ENCODE data around the gene NSMF. TPM values are rescaled to one million over a fixed set of nuclear protein-coding genes. Genes with fewer than 3 reads are reported as not detected.

NSMF gene
- 36.4 and 55.4 TPM in 2 replicates for total RNA-seq (2014; rRNA removed; shearing (Covaris generic); ENCODE audit: low replicate concordance)

DNA sequence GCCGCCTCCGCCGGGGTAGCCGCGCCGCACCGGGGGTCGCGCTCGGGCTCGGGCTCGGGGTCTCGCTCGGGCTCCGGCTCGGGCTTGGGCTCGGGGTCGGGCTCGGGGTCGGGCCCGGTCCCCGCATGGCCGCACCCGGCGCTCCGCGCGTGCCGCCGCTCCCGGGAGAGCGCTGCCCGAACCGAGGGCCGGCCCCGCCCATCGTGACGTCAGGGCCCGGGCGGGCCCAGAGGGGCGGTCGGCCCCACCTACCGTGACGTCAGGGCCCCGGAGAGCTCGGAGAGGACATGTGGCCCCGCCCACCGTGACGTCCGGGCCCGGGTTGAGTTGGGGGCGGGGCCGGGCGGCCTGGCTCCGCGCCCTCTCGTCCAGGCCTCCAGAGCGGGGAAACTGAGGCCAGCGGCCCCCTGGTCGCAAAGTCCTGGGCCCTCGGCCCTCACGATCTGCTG lies at the start of gene NSMF:
Gene NSMF, minus strand, starts transcription at position 183 of the 449 bp plus-strand sequence. CDS start 232 bp downstream, outside the sequence.
- Histone ChIP-seq H3K27ac (ENCODE audit: low read length) (peak within 1 kb of the TSS; percentile 74), H3K4me2 (ENCODE audit: low read depth, low read length, poor library complexity, severe bottlenecking) (peak within 1 kb of the TSS; percentile 96), H3K36me3 (ENCODE audit: insufficient read depth, low read length) (no peaks in the 10 kb centered on the region), H3K79me2 (ENCODE audit: low read length) (peaks cover 16% of the 10 kb centered on the region), H3K9me3 (ENCODE audit: low read length) (no peaks in the 10 kb centered on the region), H3K27me3 (ENCODE audit: low read length) (no peaks in the 10 kb centered on the region), H3K9ac (ENCODE audit: low read length) (peak within 1 kb of the TSS; percentile 83), H4K20me1 (ENCODE audit: insufficient read depth, low read depth, low read length) (peaks cover 12% of the 10 kb centered on the region; the same call in 1 of the 2 replicates), H3K9me2 (replicated peaks; ENCODE audit: insufficient read depth, low read length) (no peaks in the 10 kb centered on the region), H3K4me1 (ENCODE audit: low read length) (peaks cover 55% of the 10 kb centered on the region), H2AFZ (ENCODE audit: low read length) (peak within 1 kb of the TSS; percentile 89), H3K4me3 (ENCODE audit: low read length) (peak within 1 kb of the TSS; percentile 84)
- peak; percentile 97 for DNase-seq

- no peaks in the 10 kb centered on the region for H3K9me3 ChIP-seq (ENCODE audit: low read length)
- H3K27me3 ChIP-seq (ENCODE audit: low read length): no peaks in the 10 kb centered on the region
- no peak overlapping the region for H3K4me3 ChIP-seq (ENCODE audit: low read length)
- H3K79me2 ChIP-seq (ENCODE audit: low read length): no peaks in the 10 kb centered on the region
- H2AFZ ChIP-seq (ENCODE audit: low read length): no peak overlapping the region
- DNase-seq: no peak
- no peaks in the 10 kb centered on the region for H4K20me1 ChIP-seq (ENCODE audit: insufficient read depth, low read depth, low read length)
- H3K9ac ChIP-seq (ENCODE audit: low read length): no peak overlapping the region
- no peak overlapping the region for H3K4me2 ChIP-seq (ENCODE audit: low read depth, low read length, poor library complexity, severe bottlenecking)
- no peak overlapping the region for H3K27ac ChIP-seq (ENCODE audit: low read length)
- no peaks in the 10 kb centered on the region for H3K9me2 ChIP-seq (replicated peaks; ENCODE audit: insufficient read depth, low read length)
- no peaks in the 10 kb centered on the region for H3K4me1 ChIP-seq (ENCODE audit: low read length)
- H3K36me3 ChIP-seq (ENCODE audit: insufficient read depth, low read length): no peaks in the 10 kb centered on the region
Measured at GRCh38 chr9:137506702-137507171, 47.6 kb upstream of the NSMF start.

- H3K9me2 ChIP-seq (replicated peaks; ENCODE audit: insufficient read depth, low read length): no peaks in the 10 kb centered on the region
- H2AFZ ChIP-seq (ENCODE audit: low read length): no peak overlapping the region
- no peaks in the 10 kb centered on the region for H4K20me1 ChIP-seq (ENCODE audit: insufficient read depth, low read depth, low read length)
- DNase-seq: no peak
- no peaks in the 10 kb centered on the region for H3K27me3 ChIP-seq (ENCODE audit: low read length)
- H3K9ac ChIP-seq (ENCODE audit: low read length): no peak overlapping the region
- no peak overlapping the region for H3K4me2 ChIP-seq (ENCODE audit: low read depth, low read length, poor library complexity, severe bottlenecking)
- no peaks in the 10 kb centered on the region for H3K79me2 ChIP-seq (ENCODE audit: low read length)
- no peaks in the 10 kb centered on the region for H3K36me3 ChIP-seq (ENCODE audit: insufficient read depth, low read length)
- H3K4me1 ChIP-seq (ENCODE audit: low read length): no peaks in the 10 kb centered on the region
- no peak overlapping the region for H3K4me3 ChIP-seq (ENCODE audit: low read length)
- H3K27ac ChIP-seq (ENCODE audit: low read length): no peak overlapping the region
- H3K9me3 ChIP-seq (ENCODE audit: low read length): no peaks in the 10 kb centered on the region
Measured at GRCh38 chr9:137506274-137506673, 47.1 kb upstream of the NSMF start.

- Histone ChIP-seq H3K4me1 (ENCODE audit: low read length) (no peaks in the 10 kb centered on the region), H4K20me1 (ENCODE audit: insufficient read depth, low read depth, low read length) (no peaks in the 10 kb centered on the region), H3K4me3 (ENCODE audit: low read length) (no peak overlapping the region), H2AFZ (ENCODE audit: low read length) (no peak overlapping the region), H3K27me3 (ENCODE audit: low read length) (no peaks in the 10 kb centered on the region), H3K9me3 (ENCODE audit: low read length) (no peaks in the 10 kb centered on the region), H3K36me3 (ENCODE audit: insufficient read depth, low read length) (no peaks in the 10 kb centered on the region), H3K4me2 (ENCODE audit: low read depth, low read length, poor library complexity, severe bottlenecking) (no peak overlapping the region), H3K27ac (ENCODE audit: low read length) (no peak overlapping the region), H3K9ac (ENCODE audit: low read length) (no peak overlapping the region), H3K9me2 (replicated peaks; ENCODE audit: insufficient read depth, low read length) (no peaks in the 10 kb centered on the region), H3K79me2 (ENCODE audit: low read length) (no peaks in the 10 kb centered on the region)
- no peak for DNase-seq
Measured at GRCh38 chr9:137505421-137506140, 46.4 kb upstream of the NSMF start.

GRCh38 chr9:137504432-137504777 lies 45.3 kb upstream of the NSMF start:
- H3K4me2 ChIP-seq (ENCODE audit: low read depth, low read length, poor library complexity, severe bottlenecking): no peak overlapping the region
- no peaks in the 10 kb centered on the region for H3K4me1 ChIP-seq (ENCODE audit: low read length)
- H3K9me3 ChIP-seq (ENCODE audit: low read length): no peaks in the 10 kb centered on the region
- H3K4me3 ChIP-seq (ENCODE audit: low read length): no peak overlapping the region
- H2AFZ ChIP-seq (ENCODE audit: low read length): no peak overlapping the region
- H3K79me2 ChIP-seq (ENCODE audit: low read length): no peaks in the 10 kb centered on the region
- H3K27me3 ChIP-seq (ENCODE audit: low read length): no peaks in the 10 kb centered on the region
- no peaks in the 10 kb centered on the region for H3K36me3 ChIP-seq (ENCODE audit: insufficient read depth, low read length)
- DNase-seq: no peak
- H3K9ac ChIP-seq (ENCODE audit: low read length): no peak overlapping the region
- H3K27ac ChIP-seq (ENCODE audit: low read length): no peak overlapping the region
- H4K20me1 ChIP-seq (ENCODE audit: insufficient read depth, low read depth, low read length): no peaks in the 10 kb centered on the region
- no peaks in the 10 kb centered on the region for H3K9me2 ChIP-seq (replicated peaks; ENCODE audit: insufficient read depth, low read length)

- Histone ChIP-seq H3K9me3 (ENCODE audit: low read length) (no peaks in the 10 kb centered on the region), H3K4me2 (ENCODE audit: low read depth, low read length, poor library complexity, severe bottlenecking) (no peak overlapping the region), H3K9me2 (replicated peaks; ENCODE audit: insufficient read depth, low read length) (no peaks in the 10 kb centered on the region)
Measured at GRCh38 chr9:137502008-137502911, 43.1 kb upstream of the NSMF start.

GRCh38 chr9:137501457-137501856 lies 42.3 kb upstream of the NSMF start:
- no peak overlapping the region for H2AFZ ChIP-seq (ENCODE audit: low read length)
- no peaks in the 10 kb centered on the region for H3K27me3 ChIP-seq (ENCODE audit: low read length)
- no peaks in the 10 kb centered on the region for H3K36me3 ChIP-seq (ENCODE audit: insufficient read depth, low read length)
- no peak overlapping the region for H3K4me2 ChIP-seq (ENCODE audit: low read depth, low read length, poor library complexity, severe bottlenecking)
- no peaks in the 10 kb centered on the region for H3K9me3 ChIP-seq (ENCODE audit: low read length)
- H4K20me1 ChIP-seq (ENCODE audit: insufficient read depth, low read depth, low read length): no peaks in the 10 kb centered on the region
- no peak overlapping the region for H3K4me3 ChIP-seq (ENCODE audit: low read length)
- no peaks in the 10 kb centered on the region for H3K9me2 ChIP-seq (replicated peaks; ENCODE audit: insufficient read depth, low read length)
- no peaks in the 10 kb centered on the region for H3K79me2 ChIP-seq (ENCODE audit: low read length)
- H3K4me1 ChIP-seq (ENCODE audit: low read length): no peaks in the 10 kb centered on the region
- no peak for DNase-seq
- H3K9ac ChIP-seq (ENCODE audit: low read length): no peak overlapping the region
- no peak overlapping the region for H3K27ac ChIP-seq (ENCODE audit: low read length)

More at GRCh38 chr9:137502008-137502911, 43.1 kb upstream of the NSMF start:
- no peak overlapping the region for H3K4me3 ChIP-seq (ENCODE audit: low read length)
- no peaks in the 10 kb centered on the region for H3K4me1 ChIP-seq (ENCODE audit: low read length)
- H3K79me2 ChIP-seq (ENCODE audit: low read length): no peaks in the 10 kb centered on the region
- H3K36me3 ChIP-seq (ENCODE audit: insufficient read depth, low read length): no peaks in the 10 kb centered on the region
- H4K20me1 ChIP-seq (ENCODE audit: insufficient read depth, low read depth, low read length): no peaks in the 10 kb centered on the region
- H2AFZ ChIP-seq (ENCODE audit: low read length): no peak overlapping the region
- DNase-seq: no peak
- no peak overlapping the region for H3K9ac ChIP-seq (ENCODE audit: low read length)
- no peaks in the 10 kb centered on the region for H3K27me3 ChIP-seq (ENCODE audit: low read length)
- no peak overlapping the region for H3K27ac ChIP-seq (ENCODE audit: low read length)

Data from Karpas-422 (cell line).